KG1 (cell line): Measurements from ENCODE around the gene WFIKKN1.

Source experiments
- DNase-seq: peaks from one replicate; lab custom pipeline; 2025; lab: John Stamatoyannopoulos, UW

WFIKKN1 gene

GRCh38 chr16:630815-631405 lies at the start of gene WFIKKN1:
Gene WFIKKN1 (plus strand): TSS chr16:630985. CDS start chr16:631254, 269 bp downstream.
- DNase-seq = no peak

- no peak for DNase-seq
Measured at GRCh38 chr16:582218-582613, 48.6 kb upstream of the WFIKKN1 start.

DNA sequence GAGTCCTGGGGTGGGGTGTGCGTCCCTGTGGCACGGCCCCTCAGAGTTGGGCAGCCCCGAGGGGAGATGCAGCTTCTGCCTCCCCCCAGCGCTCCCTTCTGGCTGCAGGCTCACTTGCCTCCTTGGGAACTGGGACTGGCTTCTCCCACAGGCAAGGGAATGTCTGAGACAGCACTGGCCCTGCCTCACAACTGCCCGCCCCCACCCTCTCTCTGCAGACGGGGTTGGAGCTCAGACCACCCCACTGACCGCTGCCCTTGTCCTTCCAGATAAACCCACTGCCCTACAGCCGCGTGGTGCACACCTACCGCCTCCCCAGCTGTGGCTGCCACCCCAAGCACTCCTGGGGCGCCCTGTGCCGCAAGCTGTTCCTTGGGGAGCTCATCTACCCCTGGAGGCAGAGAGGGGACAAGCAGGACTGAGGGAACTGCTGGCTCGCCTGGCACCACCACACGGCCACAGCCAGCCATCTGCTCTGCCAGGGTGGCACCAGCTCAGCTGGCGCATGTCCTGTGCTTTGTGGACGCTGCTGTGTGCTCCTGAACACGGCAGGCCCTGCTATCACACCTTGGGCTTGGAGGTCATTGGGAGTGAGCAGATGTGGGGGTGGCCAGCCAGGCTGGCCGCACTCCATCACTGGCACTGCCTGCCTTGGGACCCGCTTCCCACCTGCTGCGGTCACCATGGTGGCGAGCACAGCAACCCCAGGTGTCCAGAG lies 48.0 kb upstream of the WFIKKN1 start:
- DNase-seq = no peak

GRCh38 chr16:583470-583814 lies 47.3 kb upstream of the WFIKKN1 start:
- DNase-seq = no peak

- no peak for DNase-seq
Measured at GRCh38 chr16:583815-584591, 46.8 kb upstream of the WFIKKN1 start.

GRCh38 chr16:585351-585750 lies 45.4 kb upstream of the WFIKKN1 start:
- no peak for DNase-seq

- DNase-seq = no peak
Measured at GRCh38 chr16:586047-586644, 44.6 kb upstream of the WFIKKN1 start.

DNA sequence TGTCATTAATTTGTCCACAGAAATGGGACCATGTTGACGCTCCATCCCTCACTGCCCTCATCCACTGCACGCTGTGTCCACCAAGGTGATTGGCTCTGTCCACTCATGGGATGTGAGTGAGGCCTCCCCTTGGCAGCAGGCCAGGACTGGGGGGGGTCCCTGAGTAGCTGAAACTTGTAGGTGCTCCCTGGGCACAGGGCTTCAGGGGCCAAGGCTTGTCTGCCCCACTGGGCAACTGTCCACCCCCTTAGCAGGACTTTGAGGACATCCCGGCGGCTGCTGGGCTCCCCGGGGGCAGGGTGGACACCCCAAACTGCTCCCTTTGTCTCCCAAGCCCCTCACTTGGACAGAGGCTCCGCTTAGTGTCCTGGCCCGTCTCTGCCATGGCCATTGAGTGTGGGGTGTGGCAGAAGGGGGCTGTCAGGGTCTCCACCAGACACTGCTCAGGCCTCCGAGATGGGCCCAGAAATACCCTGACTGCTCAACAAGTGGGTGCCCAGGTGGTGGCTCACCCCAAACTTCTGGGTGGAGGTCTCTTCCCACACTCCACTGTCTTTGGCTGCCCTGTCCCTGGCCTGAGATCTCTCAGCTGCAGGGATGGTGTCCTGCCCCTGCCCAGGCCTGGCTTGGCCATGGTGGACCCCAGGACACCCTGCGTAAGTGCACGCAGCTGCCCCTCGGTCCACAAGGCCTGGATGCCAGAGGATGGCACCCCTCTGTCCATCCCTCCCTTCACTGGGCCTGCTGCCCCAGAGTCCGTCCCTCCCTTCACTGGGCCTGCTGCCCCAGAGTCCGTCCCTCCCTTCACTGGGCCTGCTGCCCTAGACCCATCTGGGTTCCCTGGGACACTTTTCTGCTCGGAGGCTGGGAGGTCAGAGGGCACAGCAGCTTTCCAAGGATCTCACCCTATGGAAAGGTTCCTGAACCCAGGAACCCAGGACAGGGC lies 43.9 kb upstream of the WFIKKN1 start:
- no peak for DNase-seq

DNA sequence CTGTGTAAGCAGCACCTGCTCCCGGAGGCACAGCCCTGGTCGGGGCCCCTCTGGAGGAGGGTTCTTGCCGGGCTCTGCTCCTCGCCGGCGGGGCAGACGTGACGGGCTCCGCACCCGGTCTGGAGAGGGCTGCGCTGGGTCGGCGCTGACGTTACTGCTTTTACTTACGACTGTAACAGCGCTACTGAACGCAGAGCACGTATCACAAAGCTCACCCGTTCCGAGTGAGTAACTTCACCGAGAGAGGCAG lies 42.2 kb upstream of the WFIKKN1 start:
- DNase-seq = no peak

DNA sequence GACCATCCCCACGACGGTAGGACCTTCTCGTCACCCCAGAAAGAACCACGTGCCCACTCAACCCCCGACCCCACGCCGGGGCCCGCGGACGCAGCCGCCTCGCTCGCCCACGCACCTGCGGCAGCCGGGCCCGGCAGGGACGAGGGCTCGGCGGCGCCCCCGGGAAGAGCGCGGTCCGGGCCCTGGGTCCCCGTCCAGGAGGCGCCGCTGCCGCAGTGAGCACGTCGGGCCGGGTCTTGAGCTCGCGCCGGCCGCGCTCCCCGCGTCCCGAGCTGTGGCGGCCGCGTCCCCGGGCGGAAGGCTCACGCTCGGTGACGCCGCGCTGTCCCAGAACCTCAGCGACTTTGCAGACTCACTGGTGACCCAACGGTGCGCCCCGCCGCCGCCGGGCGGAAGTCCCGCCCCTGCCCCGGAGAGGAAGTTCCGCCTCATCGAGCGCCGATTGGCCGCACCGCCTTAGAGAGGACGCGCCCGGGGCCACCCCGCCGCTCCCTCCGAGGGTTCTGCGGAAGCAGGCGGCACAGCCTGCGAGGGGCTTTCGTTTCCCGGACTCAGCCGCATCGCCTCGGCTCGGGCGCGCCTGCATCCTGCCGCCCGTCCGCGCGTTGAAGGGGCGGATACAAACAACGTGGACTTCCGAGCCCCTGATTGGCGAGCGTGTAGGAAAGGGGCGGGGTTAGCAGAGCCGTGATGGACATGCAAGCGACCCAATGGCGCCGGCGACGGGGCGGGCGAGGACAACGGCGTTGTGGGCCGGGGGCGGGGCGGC lies 41.7 kb upstream of the WFIKKN1 start:
- peak; percentile 97 for DNase-seq

GRCh38 chr16:589658-590187 lies 41.1 kb upstream of the WFIKKN1 start, which contains the start of gene RAB40C:
Gene RAB40C (plus strand): TSS chr16:590066. CDS start chr16:590292, 226 bp downstream.
- DNase-seq = peak; percentile 97

DNA sequence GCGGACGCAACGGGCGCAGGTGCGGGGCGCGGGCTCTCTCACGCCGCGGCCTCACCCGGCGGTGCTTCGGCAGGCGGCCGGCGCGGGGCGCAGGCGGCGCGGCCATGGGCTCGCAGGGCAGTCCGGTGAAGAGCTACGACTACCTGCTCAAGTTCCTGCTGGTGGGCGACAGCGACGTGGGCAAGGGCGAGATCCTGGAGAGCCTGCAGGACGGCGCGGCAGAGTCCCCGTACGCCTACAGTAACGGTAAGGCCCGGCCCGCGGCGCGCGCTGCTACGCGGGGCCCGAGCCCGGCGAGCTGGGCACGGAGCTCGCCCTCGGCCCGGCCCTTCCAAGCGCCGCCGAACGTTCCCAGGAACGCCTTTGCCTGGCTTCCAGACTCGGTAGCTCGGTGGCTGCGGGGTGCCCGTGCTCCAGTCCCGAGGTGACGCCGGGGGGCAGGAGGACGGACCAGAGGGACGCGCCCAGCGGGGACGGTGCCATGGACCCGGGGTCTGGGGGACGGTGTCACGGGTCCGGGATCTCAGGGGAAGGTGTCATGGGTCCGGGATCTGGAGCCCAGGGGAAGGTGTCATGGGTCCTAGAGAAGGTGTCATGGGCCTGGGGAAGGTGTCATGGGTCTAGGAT lies 40.5 kb upstream of the WFIKKN1 start:
- no peak for DNase-seq

GRCh38 chr16:590815-591200 lies 40.0 kb upstream of the WFIKKN1 start:
- no peak for DNase-seq

DNA sequence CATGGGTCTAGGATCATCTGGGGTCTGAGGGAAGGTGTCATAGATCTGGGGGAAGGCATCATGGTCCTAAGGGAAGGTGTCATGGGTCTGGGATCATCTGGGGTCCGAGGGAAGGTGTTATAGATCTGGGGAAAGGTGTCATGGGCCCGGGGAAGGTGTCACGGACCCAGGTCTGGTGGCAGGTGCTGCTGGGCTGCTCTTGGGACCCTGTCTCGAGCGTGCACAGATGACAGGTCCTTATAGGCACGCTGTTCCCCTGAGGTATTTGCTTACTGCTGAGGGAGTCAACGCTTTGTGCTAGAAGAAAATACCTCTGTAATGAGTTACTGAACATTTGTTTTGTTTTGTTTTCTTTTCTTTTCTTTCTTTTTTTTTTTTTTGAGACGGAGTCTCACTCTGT lies 39.6 kb upstream of the WFIKKN1 start:
- DNase-seq = no peak

- DNase-seq = no peak
Measured at GRCh38 chr16:591892-592517, 38.8 kb upstream of the WFIKKN1 start.

GRCh38 chr16:592518-593306 lies 38.1 kb upstream of the WFIKKN1 start:
- no peak for DNase-seq

GRCh38 chr16:593406-593805 lies 37.4 kb upstream of the WFIKKN1 start:
- no peak for DNase-seq

- no peak for DNase-seq
Measured at GRCh38 chr16:593807-594206, 37.0 kb upstream of the WFIKKN1 start.

GRCh38 chr16:595094-595528 lies 35.7 kb upstream of the WFIKKN1 start:
- no peak for DNase-seq
